Transverse colon (tissue), 3 donors: ENCODE measurements around the gene THNSL1.

Experiments
- EP300 ChIP-seq: sonication (generic); formaldehyde crosslinking; IDR thresholded peaks from one replicate; pipeline ENCODE4 v1.6.1; 2017; ENCODE audit warnings: antibody characterized with exemption, low read depth
- TF ChIP-seq, protein P1 (sequence below), 5 experiments: fragments of 200-600 bp in 3 of 5; fragments of 450-650 bp in 2 of 5; sonication (generic) in 3 of 5; IDR thresholded peaks; 1 replicate in 2 of 5; 2 replicates in 3 of 5; pipeline ENCODE4 v1.5.1; 2016 to 2017; ENCODE audit warnings: antibody characterized with exemption in 5 of 5, inconsistent platforms in 3 of 5, mild to moderate bottlenecking in 2 of 5, moderate library complexity in 1 of 5

- TF ChIP-seq, protein P1, sequence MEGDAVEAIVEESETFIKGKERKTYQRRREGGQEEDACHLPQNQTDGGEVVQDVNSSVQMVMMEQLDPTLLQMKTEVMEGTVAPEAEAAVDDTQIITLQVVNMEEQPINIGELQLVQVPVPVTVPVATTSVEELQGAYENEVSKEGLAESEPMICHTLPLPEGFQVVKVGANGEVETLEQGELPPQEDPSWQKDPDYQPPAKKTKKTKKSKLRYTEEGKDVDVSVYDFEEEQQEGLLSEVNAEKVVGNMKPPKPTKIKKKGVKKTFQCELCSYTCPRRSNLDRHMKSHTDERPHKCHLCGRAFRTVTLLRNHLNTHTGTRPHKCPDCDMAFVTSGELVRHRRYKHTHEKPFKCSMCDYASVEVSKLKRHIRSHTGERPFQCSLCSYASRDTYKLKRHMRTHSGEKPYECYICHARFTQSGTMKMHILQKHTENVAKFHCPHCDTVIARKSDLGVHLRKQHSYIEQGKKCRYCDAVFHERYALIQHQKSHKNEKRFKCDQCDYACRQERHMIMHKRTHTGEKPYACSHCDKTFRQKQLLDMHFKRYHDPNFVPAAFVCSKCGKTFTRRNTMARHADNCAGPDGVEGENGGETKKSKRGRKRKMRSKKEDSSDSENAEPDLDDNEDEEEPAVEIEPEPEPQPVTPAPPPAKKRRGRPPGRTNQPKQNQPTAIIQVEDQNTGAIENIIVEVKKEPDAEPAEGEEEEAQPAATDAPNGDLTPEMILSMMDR (IDR thresholded peaks at IDR 0.05), result no peak
- TF ChIP-seq EP300, result no peak
These were observed 23.8 kb upstream of the THNSL1 start for GRCh38 chr10:24992512-24993133.
